HEK293T (cell line): Measurements from ENCODE around the gene H2AZ1.
"Not testable (repeated sequence)": the region's sequence is repeated elsewhere in the genome, so short reads cannot be mapped to it uniquely, and the experiment has no call there.

ENCODE experiments used
- CTCF ChIA-PET: fragments of 350-600 bp; formaldehyde crosslinking; extraction: SDS; loops from one replicate; lab custom pipeline; 2021; ENCODE audit warnings: antibody characterized with exemption, inconsistent platforms; lab: Yijun Ruan, JAX
- POLR2A ChIA-PET: fragments of 350-600 bp; formaldehyde crosslinking; extraction: SDS; loops from one replicate; lab custom pipeline; 2020; ENCODE audit warnings: antibody characterized with exemption, inconsistent platforms; lab: Yijun Ruan, JAX
- DNase-seq: peaks from one replicate; pipeline ENCODE4 v3.0.0; 2012; ENCODE audit warnings: mixed read lengths; ENCODE audit errors: extremely low spot score
- ARNT ChIP-seq: fragments of 450-650 bp; IDR thresholded peaks from 2 replicates; pipeline ENCODE4 v1.6.1; 2017; ENCODE audit warnings: mild to moderate bottlenecking
- BHLHE40 ChIP-seq: fragments of 450-650 bp; IDR thresholded peaks from 2 replicates; pipeline ENCODE4 v1.6.1; 2016; ENCODE audit warnings: mild to moderate bottlenecking, moderate library complexity, borderline replicate concordance
- CTBP1 ChIP-seq: fragments of 450-650 bp; IDR thresholded peaks from 2 replicates; pipeline ENCODE4 v1.6.1; 2016; ENCODE audit warnings: borderline replicate concordance
- ELF4 ChIP-seq: fragments of 450-650 bp; IDR thresholded peaks from 2 replicates; pipeline ENCODE4 v1.6.1; 2017; ENCODE audit warnings: antibody characterized with exemption
- FOXA1 ChIP-seq: fragments of 450-650 bp; IDR thresholded peaks from 2 replicates; pipeline ENCODE4 v1.6.1; 2016; ENCODE audit warnings: mild to moderate bottlenecking
- FOXK2 ChIP-seq: fragments of 450-650 bp; IDR thresholded peaks from 2 replicates; pipeline ENCODE4 v1.6.1; 2016; ENCODE audit warnings: mild to moderate bottlenecking
- FOXM1 ChIP-seq: fragments of 450-650 bp; IDR thresholded peaks from 2 replicates; pipeline ENCODE4 v1.6.1; 2017; ENCODE audit warnings: mild to moderate bottlenecking, borderline replicate concordance
- HDGF ChIP-seq: fragments of 450-650 bp; IDR thresholded peaks from 2 replicates; pipeline ENCODE4 v1.6.1; 2017; ENCODE audit warnings: antibody characterized with exemption, borderline replicate concordance
- L3MBTL2 ChIP-seq: fragments of 450-650 bp; conservative IDR thresholded peaks from 2 replicates; pipeline ENCODE4 v1.6.1; 2016; ENCODE audit warnings: mild to moderate bottlenecking
- LEF1 ChIP-seq: fragments of 450-650 bp; IDR thresholded peaks from 2 replicates; pipeline ENCODE4 v1.6.1; 2017; ENCODE audit warnings: mild to moderate bottlenecking, borderline replicate concordance
- NFRKB ChIP-seq: fragments of 450-650 bp; IDR thresholded peaks from 2 replicates; pipeline ENCODE4 v1.6.1; 2016; ENCODE audit warnings: mild to moderate bottlenecking, moderate library complexity
- SP1 ChIP-seq: fragments of 450-650 bp; IDR thresholded peaks from 2 replicates; pipeline ENCODE4 v1.6.1; 2017
- SUZ12 ChIP-seq: fragments of 450-650 bp; IDR thresholded peaks from 2 replicates; pipeline ENCODE4 v1.6.1; 2016; ENCODE audit warnings: mild to moderate bottlenecking
- TARDBP ChIP-seq: fragments of 450-650 bp; IDR thresholded peaks from 2 replicates; pipeline ENCODE4 v1.6.1; 2016
- ZNF384 ChIP-seq: fragments of 450-650 bp; IDR thresholded peaks from 2 replicates; pipeline ENCODE4 v1.6.1; 2016
- TF ChIP-seq, protein P1 (sequence below): fragments of 450-650 bp; IDR thresholded peaks from 2 replicates; pipeline ENCODE4 v1.6.1; 2016

The H2AZ1 gene

GRCh38 chr4:99961711-99962110 is 11.6 kb upstream of the H2AZ1 start:
- no peak for DNase-seq
- CTCF ChIA-PET = interaction anchor here (0.5 kb wide), 1 partner anchor 843 kb away, joined by 3 read pairs; no protein-coding TSS in a partner anchor
- POLR2A ChIA-PET = interaction anchor here (0.9 to 1.7 kb wide), 4 partner anchors 10 to 67 kb away, joined by 3 to 6 read pairs (median 4); partner anchors contain the start of genes H2AZ1 and LAMTOR3
- no peak for TF ChIP-seq TARDBP
- TF ChIP-seq NFRKB = no peak
- no peak for TF ChIP-seq FOXA1
- TF ChIP-seq, protein P1, sequence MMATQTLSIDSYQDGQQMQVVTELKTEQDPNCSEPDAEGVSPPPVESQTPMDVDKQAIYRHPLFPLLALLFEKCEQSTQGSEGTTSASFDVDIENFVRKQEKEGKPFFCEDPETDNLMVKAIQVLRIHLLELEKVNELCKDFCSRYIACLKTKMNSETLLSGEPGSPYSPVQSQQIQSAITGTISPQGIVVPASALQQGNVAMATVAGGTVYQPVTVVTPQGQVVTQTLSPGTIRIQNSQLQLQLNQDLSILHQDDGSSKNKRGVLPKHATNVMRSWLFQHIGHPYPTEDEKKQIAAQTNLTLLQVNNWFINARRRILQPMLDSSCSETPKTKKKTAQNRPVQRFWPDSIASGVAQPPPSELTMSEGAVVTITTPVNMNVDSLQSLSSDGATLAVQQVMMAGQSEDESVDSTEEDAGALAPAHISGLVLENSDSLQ = no peak
- no peak for TF ChIP-seq LEF1
- no peak for TF ChIP-seq HDGF
- no peak for TF ChIP-seq L3MBTL2
- TF ChIP-seq FOXM1 = no peak
- TF ChIP-seq ARNT = no peak
- no peak for TF ChIP-seq SUZ12
- TF ChIP-seq ELF4 = no peak
- TF ChIP-seq SP1 = no peak
- TF ChIP-seq BHLHE40 = no peak

DNA sequence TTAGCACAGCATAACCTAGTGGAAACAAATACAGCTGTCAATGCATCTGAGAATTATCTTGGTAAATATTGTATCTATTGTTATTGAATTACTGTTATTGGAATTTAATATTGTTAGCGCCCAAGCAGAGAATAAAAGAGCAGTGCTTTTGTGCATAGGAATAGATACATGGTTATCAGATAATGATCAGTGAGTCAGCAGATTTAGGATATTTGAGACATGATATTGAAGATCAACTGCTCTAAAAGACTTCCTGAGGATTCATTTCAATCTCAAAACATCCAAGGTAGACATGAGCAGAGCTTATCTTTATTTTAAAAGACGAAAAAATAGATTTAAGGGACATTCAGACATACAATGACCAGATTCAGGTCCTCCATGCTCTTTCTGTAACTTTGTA is 10.6 kb upstream of the H2AZ1 start:
- no peak for TF ChIP-seq FOXK2
- no peak for TF ChIP-seq ARNT
- no peak for TF ChIP-seq NFRKB
- no peak for TF ChIP-seq SP1
- no peak for TF ChIP-seq ZNF384
- TF ChIP-seq, protein P1 = no peak
- no peak for TF ChIP-seq HDGF
- TF ChIP-seq LEF1 = no peak
- no peak for TF ChIP-seq BHLHE40
- TF ChIP-seq ELF4 = no peak
- TF ChIP-seq SUZ12 = no peak
- TF ChIP-seq FOXA1 = no peak
- TF ChIP-seq L3MBTL2 = no peak
- no peak for TF ChIP-seq CTBP1
- TF ChIP-seq TARDBP = no peak
- no peak for TF ChIP-seq FOXM1
- ChIA-PET CTCF (no interaction called here), POLR2A (interaction anchor here (1.7 kb wide), 1 partner anchor 10 kb away, joined by 6 read pairs; the partner anchor contains the start of gene H2AZ1)
- no peak for DNase-seq

DNA sequence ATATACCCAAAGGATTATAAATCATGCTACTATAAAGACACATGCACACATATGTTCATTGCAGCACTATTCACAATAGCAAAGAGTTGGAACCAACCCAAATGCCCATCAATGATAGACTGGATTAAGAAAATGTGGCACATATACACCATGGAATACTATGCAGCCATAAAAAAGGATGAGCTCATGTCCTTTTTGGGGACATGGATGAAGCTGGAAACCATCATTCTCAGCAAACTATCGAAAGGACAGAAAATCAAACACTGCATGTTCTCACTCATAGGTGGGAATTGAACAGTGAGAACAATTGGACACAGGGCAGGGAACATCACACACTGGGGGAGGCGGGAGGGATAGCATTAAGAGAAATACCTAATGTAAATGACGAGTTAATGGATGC is 8.1 kb upstream of the H2AZ1 start:
- CTCF ChIA-PET, POLR2A ChIA-PET, DNase-seq: not testable (repeated sequence)

GRCh38 chr4:99950913-99951254 is 809 bp upstream of the H2AZ1 start:
- TF ChIP-seq, protein P1 = no peak
- no peak for TF ChIP-seq TARDBP
- DNase-seq = no peak
- POLR2A ChIA-PET = interaction anchor here (0.6 to 2.7 kb wide), 10 partner anchors 9 to 387 kb away, joined by 3 to 10 read pairs (median 6); partner anchors contain the start of genes LAMTOR3 and TRMT10A
- CTCF ChIA-PET = interaction anchor here (0.6 kb wide), 1 partner anchor 143 kb away, joined by 3 read pairs; no protein-coding TSS in a partner anchor

GRCh38 chr4:99949034-99949998 is 759 bp downstream of the H2AZ1 start:
- POLR2A ChIA-PET = interaction anchor here (0.6 to 2.7 kb wide), 14 partner anchors 9 to 386 kb away, joined by 3 to 10 read pairs (median 4); partner anchors contain the start of genes LAMTOR3 and TRMT10A
- CTCF ChIA-PET = no interaction called here
- TF ChIP-seq CTBP1 (no peak), SUZ12 (no peak), L3MBTL2 (peak; percentile 22; the same call in 1 of the 2 replicates), ZNF384 (no peak), NFRKB (no peak), HDGF (no peak), LEF1 (no peak), ELF4 (peak; percentile 15; the same call in 1 of the 2 replicates), TARDBP (no peak), SP1 (no peak)
- TF ChIP-seq, protein P1 = no peak
- DNase-seq = peak; percentile 50
